Hematopoietic multipotent progenitor cell treated with erythropoietin and hydrocortisone succinate and interleukin-3 and kit ligand, for 15 days (in vitro differentiated cells): ENCODE results near the gene NQO1.

Experiments
- DNase-seq: peaks from one replicate; pipeline ENCODE4 v3.0.0-alpha.2; 2015; ENCODE audit warnings: low spot score

NQO1 gene

GRCh38 chr16:69706256-69706974 lies 19.9 kb downstream of the NQO1 start:
- DNase-seq, result no peak

GRCh38 chr16:69703638-69704037 lies 22.7 kb downstream of the NQO1 start:
- no peak for DNase-seq

GRCh38 chr16:69701866-69702265 lies 24.5 kb downstream of the NQO1 start:
- DNase-seq, result no peak

- DNase-seq, result no peak
These were observed 24.9 kb downstream of the NQO1 start for GRCh38 chr16:69701452-69701851.

GRCh38 chr16:69699915-69700314 lies 26.4 kb downstream of the NQO1 start:
- DNase-seq, result no peak

- DNase-seq, result no peak
These were observed 28.0 kb downstream of the NQO1 start for GRCh38 chr16:69698404-69698803.

- no peak for DNase-seq
These were observed 32.4 kb downstream of the NQO1 start for GRCh38 chr16:69693916-69694315.

- no peak for DNase-seq
These were observed 34.1 kb downstream of the NQO1 start for GRCh38 chr16:69691980-69692911.

- no peak for DNase-seq
These were observed 37.8 kb downstream of the NQO1 start for GRCh38 chr16:69688589-69688988.

GRCh38 chr16:69680358-69680757 lies 46.0 kb downstream of the NQO1 start:
- DNase-seq, result no peak

GRCh38 chr16:69672998-69673713 lies 53.2 kb downstream of the NQO1 start:
- no peak for DNase-seq

GRCh38 chr16:69672315-69672997 lies 53.9 kb downstream of the NQO1 start:
- DNase-seq, result no peak

- no peak for DNase-seq
These were observed 56.8 kb downstream of the NQO1 start for GRCh38 chr16:69669577-69669976.

- no peak for DNase-seq
These were observed 62.5 kb downstream of the NQO1 start for GRCh38 chr16:69663846-69664245.

- DNase-seq, result no peak
These were observed 63.5 kb downstream of the NQO1 start for GRCh38 chr16:69662901-69663300.

- no peak for DNase-seq
These were observed 66.2 kb downstream of the NQO1 start for GRCh38 chr16:69660166-69660565.
